Heart left ventricle (tissue), 13 donors: ENCODE data around the gene CXorf58.

Experiments
- CTCF ChIP-seq, 12 donors: fragments of 200-600 bp; sonication (generic) in 4 of 12; IDR thresholded peaks; one replicate each; pipeline versions ENCODE4 v1.5.0 to v1.8.0; 2018 to 2022; ENCODE audit warnings: antibody characterized with exemption in 12 of 12, mild to moderate bottlenecking in 5 of 12
- POLR2A ChIP-seq, 2 donors: fragments of 450-650 bp; IDR thresholded peaks; one replicate each; pipeline ENCODE4 v1.6.1; 2017; ENCODE audit warnings: antibody characterized with exemption in 2 of 2, mild to moderate bottlenecking in 2 of 2, moderate library complexity in 2 of 2
- donor health status: ischemic (EF 13 %, LVEDD 7.1; RV severe dilation, severe dysfunction).
- donor health status: DM: no; HTN: yes; CAD: no.
- donor health status: DM: no; HTN: no; CAD: no.
- donor health status: ischemic (EF 25% LVEDD 6.9; RV normal size, moderate dysfunction).
- donor health status: ischemic (EF 25% LVEDD 5.7; RV mildly dilated, moderate dysfunction).
- donor health status: ischemic (EF 35%, LVEDD 5.7; RV mildly dilated, moderate dysfunction).
- donor health status: nonischemic (EF 11% LVEDD 7.7; RV severe dilation, severe dysfunction).
- donor health status: DM: yes; HTN: yes; CAD: no.
- donor health status: PGD.
- donor health status: ischemic (EF 29% LVEDD 5.4; RV normal size, mild dysfunction).
- donor health status: nonischemic (EF 23%, LVEDD 6.1; RV moderate dilation, normal function).

DNA sequence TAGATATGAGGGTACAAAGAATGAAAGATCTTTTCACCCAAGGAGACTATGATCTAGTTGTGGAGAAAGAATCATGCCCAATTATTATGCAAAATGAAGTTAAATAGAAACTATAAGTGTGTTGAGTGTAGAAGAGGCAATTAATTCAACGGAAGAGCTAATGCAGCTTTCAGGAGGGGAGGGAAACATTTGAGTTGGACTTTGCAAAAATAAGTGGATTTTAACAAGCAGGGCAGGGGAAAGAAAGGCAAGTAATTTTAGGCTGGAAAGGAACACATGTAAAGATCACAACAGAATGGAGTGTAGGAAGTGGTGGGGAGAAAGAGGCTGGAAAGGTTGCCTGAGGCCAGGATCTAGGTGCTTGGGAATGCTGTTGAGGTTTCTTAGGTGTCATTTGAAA lies 75.1 kb downstream of the CXorf58 start:
- no peak for TF ChIP-seq POLR2A (IDR thresholded peaks at IDR 0.05)
- TF ChIP-seq CTCF (IDR thresholded peaks at IDR 0.05): no peak
